HEK293T (cell line): ENCODE results near the gene PITPNM1.

ENCODE experiments used
- CTCF ChIA-PET: fragments of 350-600 bp; formaldehyde crosslinking; extraction: SDS; loops from one replicate; lab custom pipeline; 2021; ENCODE audit warnings: antibody characterized with exemption, inconsistent platforms; lab: Yijun Ruan, JAX
- POLR2A ChIA-PET: fragments of 350-600 bp; formaldehyde crosslinking; extraction: SDS; loops from one replicate; lab custom pipeline; 2020; ENCODE audit warnings: antibody characterized with exemption, inconsistent platforms; lab: Yijun Ruan, JAX
- DNase-seq: peaks from one replicate; pipeline ENCODE4 v3.0.0; 2012; ENCODE audit warnings: mixed read lengths; ENCODE audit errors: extremely low spot score
- ARNT ChIP-seq: fragments of 450-650 bp; IDR thresholded peaks from 2 replicates; pipeline ENCODE4 v1.6.1; 2017; ENCODE audit warnings: mild to moderate bottlenecking
- BHLHE40 ChIP-seq: fragments of 450-650 bp; IDR thresholded peaks from 2 replicates; pipeline ENCODE4 v1.6.1; 2016; ENCODE audit warnings: mild to moderate bottlenecking, moderate library complexity, borderline replicate concordance
- CTBP1 ChIP-seq: fragments of 450-650 bp; IDR thresholded peaks from 2 replicates; pipeline ENCODE4 v1.6.1; 2016; ENCODE audit warnings: borderline replicate concordance
- ELF4 ChIP-seq: fragments of 450-650 bp; IDR thresholded peaks from 2 replicates; pipeline ENCODE4 v1.6.1; 2017; ENCODE audit warnings: antibody characterized with exemption
- FOXA1 ChIP-seq: fragments of 450-650 bp; IDR thresholded peaks from 2 replicates; pipeline ENCODE4 v1.6.1; 2016; ENCODE audit warnings: mild to moderate bottlenecking
- FOXK2 ChIP-seq: fragments of 450-650 bp; IDR thresholded peaks from 2 replicates; pipeline ENCODE4 v1.6.1; 2016; ENCODE audit warnings: mild to moderate bottlenecking
- FOXM1 ChIP-seq: fragments of 450-650 bp; IDR thresholded peaks from 2 replicates; pipeline ENCODE4 v1.6.1; 2017; ENCODE audit warnings: mild to moderate bottlenecking, borderline replicate concordance
- HDGF ChIP-seq: fragments of 450-650 bp; IDR thresholded peaks from 2 replicates; pipeline ENCODE4 v1.6.1; 2017; ENCODE audit warnings: antibody characterized with exemption, borderline replicate concordance
- L3MBTL2 ChIP-seq: fragments of 450-650 bp; conservative IDR thresholded peaks from 2 replicates; pipeline ENCODE4 v1.6.1; 2016; ENCODE audit warnings: mild to moderate bottlenecking
- LEF1 ChIP-seq: fragments of 450-650 bp; IDR thresholded peaks from 2 replicates; pipeline ENCODE4 v1.6.1; 2017; ENCODE audit warnings: mild to moderate bottlenecking, borderline replicate concordance
- NFRKB ChIP-seq: fragments of 450-650 bp; IDR thresholded peaks from 2 replicates; pipeline ENCODE4 v1.6.1; 2016; ENCODE audit warnings: mild to moderate bottlenecking, moderate library complexity
- SP1 ChIP-seq: fragments of 450-650 bp; IDR thresholded peaks from 2 replicates; pipeline ENCODE4 v1.6.1; 2017
- SUZ12 ChIP-seq: fragments of 450-650 bp; IDR thresholded peaks from 2 replicates; pipeline ENCODE4 v1.6.1; 2016; ENCODE audit warnings: mild to moderate bottlenecking
- TARDBP ChIP-seq: fragments of 450-650 bp; IDR thresholded peaks from 2 replicates; pipeline ENCODE4 v1.6.1; 2016
- ZNF384 ChIP-seq: fragments of 450-650 bp; IDR thresholded peaks from 2 replicates; pipeline ENCODE4 v1.6.1; 2016
- TF ChIP-seq, protein P1 (sequence below): fragments of 450-650 bp; IDR thresholded peaks from 2 replicates; pipeline ENCODE4 v1.6.1; 2016

Gene PITPNM1

DNA sequence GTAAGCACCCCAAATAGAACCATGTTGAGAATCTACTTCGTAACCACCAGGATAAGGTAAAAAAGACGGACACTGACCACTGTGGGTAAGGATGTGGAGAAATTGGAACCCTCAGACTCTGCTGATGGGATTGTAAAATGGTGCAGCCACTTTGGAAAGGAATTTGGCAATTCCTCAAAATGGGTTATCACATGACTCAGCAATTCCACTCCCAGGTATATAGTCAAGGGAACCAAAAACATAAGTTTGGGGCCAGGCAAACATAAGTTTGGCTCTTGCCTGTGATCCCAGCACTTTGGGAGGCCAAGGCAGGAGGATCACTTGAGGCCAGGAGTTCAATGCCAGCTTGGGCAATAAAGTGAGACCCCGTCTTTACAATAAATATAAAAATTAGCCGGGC is 23.2 kb upstream of the PITPNM1 start:
- DNase-seq, result no peak
- CTCF ChIA-PET, result no interaction called here
- POLR2A ChIA-PET, result no interaction called here
- TF ChIP-seq LEF1 (no peak), CTBP1 (no peak), HDGF (no peak), SUZ12 (no peak), ARNT (no peak), SP1 (no peak), NFRKB (no peak), ELF4 (no peak)

GRCh38 chr11:67525275-67525976 is 20.3 kb upstream of the PITPNM1 start:
- no peak for DNase-seq
- POLR2A ChIA-PET, result no interaction called here
- CTCF ChIA-PET, result no interaction called here
- no peak for TF ChIP-seq FOXK2
- TF ChIP-seq SUZ12, result no peak
- TF ChIP-seq TARDBP, result no peak
- TF ChIP-seq FOXA1, result no peak
- TF ChIP-seq ELF4, result no peak

GRCh38 chr11:67524480-67524808 is 19.3 kb upstream of the PITPNM1 start:
- ChIA-PET POLR2A (no interaction called here), CTCF (no interaction called here)
- TF ChIP-seq CTBP1 (no peak), TARDBP (no peak)
- no peak for DNase-seq

- TF ChIP-seq SUZ12 (no peak), HDGF (no peak), SP1 (no peak), NFRKB (no peak), FOXK2 (no peak), TARDBP (no peak), BHLHE40 (no peak), CTBP1 (no peak), L3MBTL2 (no peak), FOXM1 (no peak), ELF4 (no peak), LEF1 (no peak)
- TF ChIP-seq, protein P1, sequence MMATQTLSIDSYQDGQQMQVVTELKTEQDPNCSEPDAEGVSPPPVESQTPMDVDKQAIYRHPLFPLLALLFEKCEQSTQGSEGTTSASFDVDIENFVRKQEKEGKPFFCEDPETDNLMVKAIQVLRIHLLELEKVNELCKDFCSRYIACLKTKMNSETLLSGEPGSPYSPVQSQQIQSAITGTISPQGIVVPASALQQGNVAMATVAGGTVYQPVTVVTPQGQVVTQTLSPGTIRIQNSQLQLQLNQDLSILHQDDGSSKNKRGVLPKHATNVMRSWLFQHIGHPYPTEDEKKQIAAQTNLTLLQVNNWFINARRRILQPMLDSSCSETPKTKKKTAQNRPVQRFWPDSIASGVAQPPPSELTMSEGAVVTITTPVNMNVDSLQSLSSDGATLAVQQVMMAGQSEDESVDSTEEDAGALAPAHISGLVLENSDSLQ, result no peak
- DNase-seq, result no peak
- ChIA-PET CTCF (no interaction called here), POLR2A (no interaction called here)
Observed at GRCh38 chr11:67523556-67524479, 18.7 kb upstream of the PITPNM1 start.

DNA sequence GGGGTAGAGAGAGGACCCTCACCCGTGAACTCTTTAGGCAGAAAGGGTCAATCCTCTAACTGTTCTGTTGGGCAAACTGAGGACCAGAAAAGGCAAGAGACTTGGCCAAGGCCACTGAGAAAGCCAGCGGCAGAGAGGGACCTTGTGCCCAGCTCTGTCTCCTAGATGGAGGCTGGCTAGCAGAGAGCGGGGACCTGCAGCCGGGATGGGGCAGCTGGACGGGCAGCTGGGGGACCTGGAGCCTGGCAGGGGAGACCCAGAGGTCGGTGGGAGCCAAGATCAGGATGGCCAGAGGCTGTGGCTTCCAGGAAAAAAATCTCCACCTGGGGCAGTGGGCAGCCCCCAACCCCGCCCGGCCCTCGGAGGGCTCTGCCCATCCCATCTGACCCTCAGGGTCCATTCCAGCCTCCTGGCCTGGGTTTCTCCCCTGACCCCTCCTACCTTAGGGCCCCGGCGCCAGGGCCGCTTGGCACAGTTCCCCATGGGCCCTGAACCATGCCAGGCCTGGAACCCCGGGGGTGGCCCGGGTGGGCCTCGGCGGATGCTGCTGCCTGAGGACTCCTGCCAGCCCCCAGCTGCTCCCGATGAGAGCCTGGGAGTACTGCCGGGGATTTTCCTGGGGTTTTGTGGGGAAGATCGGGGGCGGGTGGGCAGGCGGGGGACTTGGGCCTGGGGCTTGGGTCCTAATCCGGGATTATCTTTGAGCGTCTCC is 17.8 kb upstream of the PITPNM1 start, which contains the start of gene CABP2:
Gene CABP2 (minus strand): TSS at position 603 of the 712 bp plus-strand sequence. CDS start 120 bp downstream, at position 483.
- ChIA-PET CTCF (no interaction called here), POLR2A (no interaction called here)
- TF ChIP-seq FOXM1 (no peak), ELF4 (no peak), HDGF (no peak), NFRKB (no peak), BHLHE40 (no peak), LEF1 (no peak), SP1 (no peak), FOXA1 (no peak), L3MBTL2 (no peak), ARNT (no peak), ZNF384 (no peak), SUZ12 (no peak), TARDBP (no peak), CTBP1 (no peak), FOXK2 (no peak)
- TF ChIP-seq, protein P1, result no peak
- DNase-seq, result no peak

- ChIA-PET POLR2A (no interaction called here), CTCF (no interaction called here)
- TF ChIP-seq LEF1 (no peak), ZNF384 (no peak), FOXA1 (no peak), FOXK2 (no peak), FOXM1 (no peak), L3MBTL2 (no peak), TARDBP (no peak), SUZ12 (no peak), ELF4 (no peak), HDGF (no peak), BHLHE40 (no peak), NFRKB (no peak), CTBP1 (no peak), ARNT (no peak), SP1 (no peak)
- TF ChIP-seq, protein P1, result no peak
- DNase-seq, result no peak
Observed at GRCh38 chr11:67522338-67522737, 17.2 kb upstream of the PITPNM1 start.
